ENCODE data around the gene ESYT3. TPM values are rescaled to one million over a fixed set of nuclear protein-coding genes. Genes with fewer than 3 reads are reported as not detected.

Gene ESYT3
- total and polyA plus RNA-seq, 2 experiments from 2014 or later, result 3.5 to 8.2 TPM

DNA sequence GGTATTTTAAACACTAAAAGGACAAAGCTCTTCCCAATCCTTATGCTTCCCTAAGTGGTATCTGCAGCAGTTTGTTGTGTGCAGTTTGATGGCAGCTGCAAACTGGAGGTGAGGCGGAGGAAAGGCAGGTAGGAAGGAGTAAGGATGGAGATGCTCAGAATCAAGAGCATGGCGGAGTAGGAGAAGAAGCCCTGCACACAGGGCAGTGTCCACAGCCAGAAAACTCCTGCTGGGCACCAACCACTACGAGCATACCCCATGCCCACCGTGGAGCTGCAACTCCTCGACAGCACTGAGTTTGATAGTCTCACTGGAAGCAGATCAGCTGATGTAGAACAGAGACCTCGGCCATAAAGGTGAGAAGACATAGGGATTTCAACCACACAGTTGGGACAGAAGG is 30.3 kb upstream of the ESYT3 start:
- no peak overlapping the region for H3K27ac Mint-ChIP-seq
- H3K4me3 Mint-ChIP-seq, result no peak overlapping the region
- no peak for TF ChIP-seq POLR2AphosphoS5 (IDR thresholded peaks at IDR 0.05; ENCODE audit: low read depth)
- TF ChIP-seq, protein P1, sequence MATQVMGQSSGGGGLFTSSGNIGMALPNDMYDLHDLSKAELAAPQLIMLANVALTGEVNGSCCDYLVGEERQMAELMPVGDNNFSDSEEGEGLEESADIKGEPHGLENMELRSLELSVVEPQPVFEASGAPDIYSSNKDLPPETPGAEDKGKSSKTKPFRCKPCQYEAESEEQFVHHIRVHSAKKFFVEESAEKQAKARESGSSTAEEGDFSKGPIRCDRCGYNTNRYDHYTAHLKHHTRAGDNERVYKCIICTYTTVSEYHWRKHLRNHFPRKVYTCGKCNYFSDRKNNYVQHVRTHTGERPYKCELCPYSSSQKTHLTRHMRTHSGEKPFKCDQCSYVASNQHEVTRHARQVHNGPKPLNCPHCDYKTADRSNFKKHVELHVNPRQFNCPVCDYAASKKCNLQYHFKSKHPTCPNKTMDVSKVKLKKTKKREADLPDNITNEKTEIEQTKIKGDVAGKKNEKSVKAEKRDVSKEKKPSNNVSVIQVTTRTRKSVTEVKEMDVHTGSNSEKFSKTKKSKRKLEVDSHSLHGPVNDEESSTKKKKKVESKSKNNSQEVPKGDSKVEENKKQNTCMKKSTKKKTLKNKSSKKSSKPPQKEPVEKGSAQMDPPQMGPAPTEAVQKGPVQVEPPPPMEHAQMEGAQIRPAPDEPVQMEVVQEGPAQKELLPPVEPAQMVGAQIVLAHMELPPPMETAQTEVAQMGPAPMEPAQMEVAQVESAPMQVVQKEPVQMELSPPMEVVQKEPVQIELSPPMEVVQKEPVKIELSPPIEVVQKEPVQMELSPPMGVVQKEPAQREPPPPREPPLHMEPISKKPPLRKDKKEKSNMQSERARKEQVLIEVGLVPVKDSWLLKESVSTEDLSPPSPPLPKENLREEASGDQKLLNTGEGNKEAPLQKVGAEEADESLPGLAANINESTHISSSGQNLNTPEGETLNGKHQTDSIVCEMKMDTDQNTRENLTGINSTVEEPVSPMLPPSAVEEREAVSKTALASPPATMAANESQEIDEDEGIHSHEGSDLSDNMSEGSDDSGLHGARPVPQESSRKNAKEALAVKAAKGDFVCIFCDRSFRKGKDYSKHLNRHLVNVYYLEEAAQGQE (IDR thresholded peaks at IDR 0.05; ENCODE audit: unreplicated experiment), result no peak
- TF ChIP-seq EZH2phosphoT487 (IDR thresholded peaks at IDR 0.05; ENCODE audit: unreplicated experiment), result no peak
- TF ChIP-seq, protein P2, sequence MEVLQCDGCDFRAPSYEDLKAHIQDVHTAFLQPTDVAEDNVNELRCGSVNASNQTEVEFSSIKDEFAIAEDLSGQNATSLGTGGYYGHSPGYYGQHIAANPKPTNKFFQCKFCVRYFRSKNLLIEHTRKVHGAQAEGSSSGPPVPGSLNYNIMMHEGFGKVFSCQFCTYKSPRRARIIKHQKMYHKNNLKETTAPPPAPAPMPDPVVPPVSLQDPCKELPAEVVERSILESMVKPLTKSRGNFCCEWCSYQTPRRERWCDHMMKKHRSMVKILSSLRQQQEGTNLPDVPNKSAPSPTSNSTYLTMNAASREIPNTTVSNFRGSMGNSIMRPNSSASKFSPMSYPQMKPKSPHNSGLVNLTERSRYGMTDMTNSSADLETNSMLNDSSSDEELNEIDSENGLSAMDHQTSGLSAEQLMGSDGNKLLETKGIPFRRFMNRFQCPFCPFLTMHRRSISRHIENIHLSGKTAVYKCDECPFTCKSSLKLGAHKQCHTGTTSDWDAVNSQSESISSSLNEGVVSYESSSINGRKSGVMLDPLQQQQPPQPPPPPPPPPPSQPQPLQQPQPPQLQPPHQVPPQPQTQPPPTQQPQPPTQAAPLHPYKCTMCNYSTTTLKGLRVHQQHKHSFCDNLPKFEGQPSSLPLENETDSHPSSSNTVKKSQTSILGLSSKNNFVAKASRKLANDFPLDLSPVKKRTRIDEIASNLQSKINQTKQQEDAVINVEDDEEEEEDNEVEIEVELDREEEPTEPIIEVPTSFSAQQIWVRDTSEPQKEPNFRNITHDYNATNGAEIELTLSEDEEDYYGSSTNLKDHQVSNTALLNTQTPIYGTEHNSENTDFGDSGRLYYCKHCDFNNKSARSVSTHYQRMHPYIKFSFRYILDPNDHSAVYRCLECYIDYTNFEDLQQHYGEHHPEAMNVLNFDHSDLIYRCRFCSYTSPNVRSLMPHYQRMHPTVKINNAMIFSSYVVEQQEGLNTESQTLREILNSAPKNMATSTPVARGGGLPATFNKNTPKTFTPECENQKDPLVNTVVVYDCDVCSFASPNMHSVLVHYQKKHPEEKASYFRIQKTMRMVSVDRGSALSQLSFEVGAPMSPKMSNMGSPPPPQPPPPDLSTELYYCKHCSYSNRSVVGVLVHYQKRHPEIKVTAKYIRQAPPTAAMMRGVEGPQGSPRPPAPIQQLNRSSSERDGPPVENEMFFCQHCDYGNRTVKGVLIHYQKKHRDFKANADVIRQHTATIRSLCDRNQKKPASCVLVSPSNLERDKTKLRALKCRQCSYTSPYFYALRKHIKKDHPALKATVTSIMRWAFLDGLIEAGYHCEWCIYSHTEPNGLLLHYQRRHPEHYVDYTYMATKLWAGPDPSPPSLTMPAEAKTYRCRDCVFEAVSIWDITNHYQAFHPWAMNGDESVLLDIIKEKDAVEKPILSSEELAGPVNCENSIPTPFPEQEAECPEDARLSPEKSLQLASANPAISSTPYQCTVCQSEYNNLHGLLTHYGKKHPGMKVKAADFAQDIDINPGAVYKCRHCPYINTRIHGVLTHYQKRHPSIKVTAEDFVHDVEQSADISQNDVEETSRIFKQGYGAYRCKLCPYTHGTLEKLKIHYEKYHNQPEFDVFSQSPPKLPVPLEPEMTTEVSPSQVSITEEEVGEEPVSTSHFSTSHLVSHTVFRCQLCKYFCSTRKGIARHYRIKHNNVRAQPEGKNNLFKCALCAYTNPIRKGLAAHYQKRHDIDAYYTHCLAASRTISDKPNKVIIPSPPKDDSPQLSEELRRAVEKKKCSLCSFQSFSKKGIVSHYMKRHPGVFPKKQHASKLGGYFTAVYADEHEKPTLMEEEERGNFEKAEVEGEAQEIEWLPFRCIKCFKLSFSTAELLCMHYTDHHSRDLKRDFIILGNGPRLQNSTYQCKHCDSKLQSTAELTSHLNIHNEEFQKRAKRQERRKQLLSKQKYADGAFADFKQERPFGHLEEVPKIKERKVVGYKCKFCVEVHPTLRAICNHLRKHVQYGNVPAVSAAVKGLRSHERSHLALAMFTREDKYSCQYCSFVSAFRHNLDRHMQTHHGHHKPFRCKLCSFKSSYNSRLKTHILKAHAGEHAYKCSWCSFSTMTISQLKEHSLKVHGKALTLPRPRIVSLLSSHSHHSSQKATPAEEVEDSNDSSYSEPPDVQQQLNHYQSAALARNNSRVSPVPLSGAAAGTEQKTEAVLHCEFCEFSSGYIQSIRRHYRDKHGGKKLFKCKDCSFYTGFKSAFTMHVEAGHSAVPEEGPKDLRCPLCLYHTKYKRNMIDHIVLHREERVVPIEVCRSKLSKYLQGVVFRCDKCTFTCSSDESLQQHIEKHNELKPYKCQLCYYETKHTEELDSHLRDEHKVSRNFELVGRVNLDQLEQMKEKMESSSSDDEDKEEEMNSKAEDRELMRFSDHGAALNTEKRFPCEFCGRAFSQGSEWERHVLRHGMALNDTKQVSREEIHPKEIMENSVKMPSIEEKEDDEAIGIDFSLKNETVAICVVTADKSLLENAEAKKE (CRISPR knock-in tag; IDR thresholded peaks at IDR 0.05), result no peak
- TF ChIP-seq ZNF331 (CRISPR knock-in tag; IDR thresholded peaks at IDR 0.05; ENCODE audit: low read depth), result no peak
- TF ChIP-seq, protein P3, sequence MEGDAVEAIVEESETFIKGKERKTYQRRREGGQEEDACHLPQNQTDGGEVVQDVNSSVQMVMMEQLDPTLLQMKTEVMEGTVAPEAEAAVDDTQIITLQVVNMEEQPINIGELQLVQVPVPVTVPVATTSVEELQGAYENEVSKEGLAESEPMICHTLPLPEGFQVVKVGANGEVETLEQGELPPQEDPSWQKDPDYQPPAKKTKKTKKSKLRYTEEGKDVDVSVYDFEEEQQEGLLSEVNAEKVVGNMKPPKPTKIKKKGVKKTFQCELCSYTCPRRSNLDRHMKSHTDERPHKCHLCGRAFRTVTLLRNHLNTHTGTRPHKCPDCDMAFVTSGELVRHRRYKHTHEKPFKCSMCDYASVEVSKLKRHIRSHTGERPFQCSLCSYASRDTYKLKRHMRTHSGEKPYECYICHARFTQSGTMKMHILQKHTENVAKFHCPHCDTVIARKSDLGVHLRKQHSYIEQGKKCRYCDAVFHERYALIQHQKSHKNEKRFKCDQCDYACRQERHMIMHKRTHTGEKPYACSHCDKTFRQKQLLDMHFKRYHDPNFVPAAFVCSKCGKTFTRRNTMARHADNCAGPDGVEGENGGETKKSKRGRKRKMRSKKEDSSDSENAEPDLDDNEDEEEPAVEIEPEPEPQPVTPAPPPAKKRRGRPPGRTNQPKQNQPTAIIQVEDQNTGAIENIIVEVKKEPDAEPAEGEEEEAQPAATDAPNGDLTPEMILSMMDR (conservative IDR thresholded peaks at IDR 0.05; ENCODE audit: low read depth in 2 of 2), result no peak
- no peak for TF ChIP-seq EZH2 (IDR thresholded peaks at IDR 0.05; ENCODE audit: low read depth, unreplicated experiment)
- TF ChIP-seq JUNB (IDR thresholded peaks at IDR 0.05; ENCODE audit: unreplicated experiment), result no peak
- TF ChIP-seq, protein P4, sequence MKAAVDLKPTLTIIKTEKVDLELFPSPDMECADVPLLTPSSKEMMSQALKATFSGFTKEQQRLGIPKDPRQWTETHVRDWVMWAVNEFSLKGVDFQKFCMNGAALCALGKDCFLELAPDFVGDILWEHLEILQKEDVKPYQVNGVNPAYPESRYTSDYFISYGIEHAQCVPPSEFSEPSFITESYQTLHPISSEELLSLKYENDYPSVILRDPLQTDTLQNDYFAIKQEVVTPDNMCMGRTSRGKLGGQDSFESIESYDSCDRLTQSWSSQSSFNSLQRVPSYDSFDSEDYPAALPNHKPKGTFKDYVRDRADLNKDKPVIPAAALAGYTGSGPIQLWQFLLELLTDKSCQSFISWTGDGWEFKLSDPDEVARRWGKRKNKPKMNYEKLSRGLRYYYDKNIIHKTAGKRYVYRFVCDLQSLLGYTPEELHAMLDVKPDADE (IDR thresholded peaks at IDR 0.05), result no peak
- no peak for TF ChIP-seq STAT1 (IDR thresholded peaks at IDR 0.05; ENCODE audit: unreplicated experiment)
- TF ChIP-seq NANOG (IDR thresholded peaks at IDR 0.05; ENCODE audit: borderline replicate concordance), result no peak
- no peak for TF ChIP-seq ZNF114 (CRISPR knock-in tag; IDR thresholded peaks at IDR 0.05)
- TF ChIP-seq CREB1 (CRISPR knock-in tag; IDR thresholded peaks at IDR 0.05; ENCODE audit: low read depth), result no peak
- Histone ChIP-seq H3F3A (replicated peaks; ENCODE audit: low read depth) (no peaks in the 10 kb centered on the region; the same call in 1 of the 2 replicates), H3K27me3 (ENCODE audit: insufficient read depth) (no peaks in the 10 kb centered on the region), H3K36me3 (ENCODE audit: insufficient read depth) (no peaks in the 10 kb centered on the region; the same call in 1 of the 2 replicates), H3K4me1 (ENCODE audit: insufficient read depth) (peaks cover 10% of the 10 kb centered on the region), H3K4me3 (no peak overlapping the region), H2AFZ (no peak overlapping the region), H3K27ac (ENCODE audit: low read depth) (no peak overlapping the region), H3K79me2 (replicated peaks; ENCODE audit: insufficient read depth) (no peaks in the 10 kb centered on the region), H4K20me1 (replicated peaks; ENCODE audit: insufficient read depth) (no peaks in the 10 kb centered on the region), H3K4me2 (no peak overlapping the region), H3K9me2 (ENCODE audit: insufficient read depth) (peaks cover 22% of the 10 kb centered on the region)
- H3K9me3 Mint-ChIP-seq, result peaks cover 8% of the 10 kb centered on the region; the same call in 2 of the 3 replicates
- peaks cover 35% of the 10 kb centered on the region for H3K4me1 Mint-ChIP-seq
- peaks cover 28% of the 10 kb centered on the region for H3K36me3 Mint-ChIP-seq (ENCODE audit: low read depth)
- DNase-seq (ENCODE audit: low spot score) (no peak), ATAC-seq (no peak)
- peaks cover 11% of the 10 kb centered on the region for H3K27me3 Mint-ChIP-seq (ENCODE audit: insufficient read depth, low read depth, poor library complexity)
